UCSD-AML1 (cell line): Measurements from ENCODE around the gene KCNIP4.

Experiments used
- DNase-seq: peaks from one replicate; lab custom pipeline; 2025; ENCODE audit not compliant: unreplicated experiment; lab: John Stamatoyannopoulos, UW

The KCNIP4 gene

DNA sequence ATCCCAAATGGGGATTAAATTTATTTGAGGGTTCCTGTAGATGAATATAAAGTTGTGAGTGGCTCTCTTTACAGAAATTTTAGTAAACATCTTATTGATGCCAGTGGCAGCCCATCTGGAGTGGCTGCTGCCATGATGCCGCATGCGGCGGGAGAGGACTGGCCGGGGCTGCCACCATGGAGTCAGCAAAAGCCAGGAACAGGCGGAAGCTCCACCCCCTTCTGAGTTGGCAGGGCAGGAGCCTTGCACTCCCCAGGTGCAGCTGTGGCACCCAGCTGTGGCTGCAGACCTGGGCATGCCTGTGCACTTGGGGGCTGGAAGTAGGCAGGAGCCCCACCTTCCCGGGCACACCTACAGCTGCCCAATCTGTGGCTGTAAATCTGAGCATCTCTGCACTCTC lies 92.3 kb downstream of the KCNIP4 start:
- no peak for DNase-seq

DNA sequence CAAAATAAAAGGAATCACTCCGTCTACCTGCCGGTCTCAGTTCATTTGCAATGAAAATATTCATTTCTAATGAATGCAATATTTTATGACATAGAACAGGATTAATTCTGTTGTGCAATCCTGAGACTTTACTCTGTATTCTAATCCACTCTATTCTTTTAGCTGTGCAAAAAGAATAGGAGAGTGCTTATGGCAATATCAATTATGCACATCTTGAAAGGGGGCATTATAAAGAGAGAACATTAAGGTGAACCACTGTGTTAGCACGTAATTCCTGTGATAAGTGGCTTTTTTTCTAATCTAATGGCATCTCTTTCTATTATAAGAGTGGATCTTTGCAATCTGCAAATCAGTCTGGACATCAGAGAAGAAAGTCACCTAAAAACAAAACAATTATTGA lies 99.5 kb downstream of the KCNIP4 start:
- DNase-seq = no peak

DNA sequence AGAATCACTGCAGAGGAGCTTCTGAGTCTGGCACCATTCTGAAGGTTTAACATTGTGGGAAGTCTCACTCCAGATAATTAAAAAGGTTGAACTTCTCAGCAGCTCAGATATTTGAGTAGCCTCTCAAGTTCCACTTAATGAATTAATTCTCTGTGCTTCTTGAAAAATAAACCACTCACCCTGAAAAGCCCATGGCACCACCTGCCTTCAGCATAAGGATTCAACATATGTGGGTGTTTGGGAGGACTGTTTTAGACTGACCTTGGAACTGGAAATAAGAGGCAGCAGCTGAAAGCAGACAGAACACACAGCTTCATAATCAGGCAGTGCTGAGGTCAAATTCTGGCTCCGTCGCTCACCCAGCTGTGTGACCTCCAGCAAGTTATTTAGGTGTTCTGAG lies 100.6 kb downstream of the KCNIP4 start:
- DNase-seq = no peak

DNA sequence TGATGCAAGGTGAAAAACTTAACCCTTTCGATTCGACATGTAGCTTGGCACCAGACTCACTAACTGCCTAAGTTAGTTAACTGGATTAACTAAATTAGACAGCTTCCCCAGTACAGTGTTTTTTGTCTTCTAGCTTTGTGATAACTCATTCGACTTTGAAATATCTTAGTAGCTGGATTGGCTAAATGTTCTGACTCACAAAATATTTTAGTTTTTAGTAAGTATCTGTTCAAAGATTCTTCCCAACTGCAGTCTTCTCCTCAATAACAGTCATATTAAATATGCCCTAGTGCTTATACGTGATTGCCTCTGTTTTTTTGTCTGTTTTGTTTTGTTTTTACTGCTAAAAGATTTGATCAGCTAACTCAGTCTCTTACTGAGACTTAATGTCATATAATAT lies 102.9 kb downstream of the KCNIP4 start:
- DNase-seq = no peak

DNA sequence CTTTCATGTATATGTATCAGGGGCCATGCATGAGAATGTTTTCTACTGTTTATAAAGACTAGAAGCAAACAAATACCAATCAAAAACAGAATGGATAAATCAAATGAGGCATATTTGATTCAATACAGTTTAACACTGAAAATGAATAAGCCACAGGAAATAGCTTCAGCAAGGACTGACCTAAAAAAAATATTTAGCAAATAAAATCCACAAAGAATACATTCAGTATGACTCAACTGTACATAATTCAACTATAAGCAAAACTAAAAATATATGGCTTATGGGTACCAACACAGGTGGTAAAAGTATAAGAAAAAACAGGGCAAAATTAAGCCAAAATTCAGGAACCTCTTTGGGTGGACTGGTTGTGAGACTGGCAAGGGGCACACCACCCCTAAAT lies 112.9 kb downstream of the KCNIP4 start:
- no peak for DNase-seq

DNA sequence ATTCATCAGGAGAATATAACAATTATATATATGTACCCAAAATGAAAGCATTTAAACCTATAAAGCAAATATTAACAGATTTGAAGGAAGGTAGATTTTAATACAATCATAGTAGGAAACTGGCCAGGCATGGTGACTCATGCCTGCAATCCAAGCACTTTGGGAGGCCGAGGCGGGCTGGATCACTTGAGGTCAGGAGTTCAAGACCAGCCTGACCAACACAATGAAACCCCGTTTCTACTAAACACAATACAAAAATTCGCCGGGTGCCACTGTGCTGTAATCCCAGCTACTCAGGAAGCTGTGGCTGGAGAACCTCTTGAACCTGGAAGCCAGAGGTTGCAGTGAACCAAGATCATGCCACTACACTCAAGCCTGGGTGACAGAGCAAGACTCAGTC lies 118.3 kb downstream of the KCNIP4 start:
- no peak for DNase-seq

DNA sequence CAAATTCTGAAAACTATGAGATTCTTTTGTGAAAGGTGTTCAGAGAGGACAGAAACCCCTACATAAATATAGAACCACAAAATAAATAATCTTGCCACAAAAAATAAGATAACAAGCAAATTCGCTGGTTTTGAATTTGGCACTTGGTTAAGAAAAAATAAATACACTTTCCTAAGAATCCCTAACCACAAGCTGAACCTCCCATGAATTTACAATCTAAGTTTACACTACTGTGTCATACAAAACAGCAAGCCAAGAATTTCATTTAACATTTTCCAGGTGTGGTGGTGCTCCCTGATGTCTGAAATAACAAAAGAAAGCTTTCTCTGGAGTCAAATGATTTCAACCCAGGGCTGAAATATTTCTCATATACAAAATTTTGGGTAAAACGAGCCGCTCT lies 121.0 kb downstream of the KCNIP4 start:
- DNase-seq = no peak

DNA sequence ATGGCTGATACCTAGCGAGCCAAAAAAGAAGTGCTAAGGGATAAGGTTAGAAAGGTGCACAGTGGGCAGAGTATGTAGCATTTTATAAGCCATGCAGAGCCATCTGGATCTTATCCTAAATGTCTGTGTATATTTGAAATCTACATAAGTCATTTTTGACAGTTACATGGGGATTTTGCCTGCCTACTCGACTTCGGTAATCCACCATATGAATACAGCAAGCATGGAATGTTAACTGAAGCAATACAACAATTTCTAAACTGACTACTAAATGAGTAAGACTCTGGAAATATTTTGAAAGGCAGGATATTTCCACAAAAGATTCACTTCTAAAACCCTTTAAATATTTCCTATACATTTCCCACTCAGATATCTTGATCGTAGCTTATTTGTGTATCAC lies 122.5 kb downstream of the KCNIP4 start:
- DNase-seq = no peak

DNA sequence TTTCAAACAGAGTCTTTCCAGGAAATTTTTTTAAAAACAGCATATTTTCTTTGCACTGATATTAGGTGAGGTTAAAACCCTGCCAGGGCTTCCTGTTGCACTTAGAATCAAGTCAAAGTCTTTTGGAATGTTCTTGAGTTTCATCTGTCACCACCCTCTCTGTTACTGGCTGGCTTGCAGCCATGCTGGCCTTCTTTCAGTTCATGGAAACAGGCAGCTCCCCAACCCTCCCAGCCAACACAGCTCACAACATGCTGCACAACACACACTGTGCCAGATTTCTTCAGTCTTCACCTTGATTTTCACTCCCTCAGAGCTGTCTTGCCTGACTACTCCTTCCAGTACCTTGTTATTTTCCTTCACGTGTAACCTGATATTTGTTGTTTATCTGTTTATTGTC lies 129.5 kb downstream of the KCNIP4 start:
- DNase-seq = no peak

DNA sequence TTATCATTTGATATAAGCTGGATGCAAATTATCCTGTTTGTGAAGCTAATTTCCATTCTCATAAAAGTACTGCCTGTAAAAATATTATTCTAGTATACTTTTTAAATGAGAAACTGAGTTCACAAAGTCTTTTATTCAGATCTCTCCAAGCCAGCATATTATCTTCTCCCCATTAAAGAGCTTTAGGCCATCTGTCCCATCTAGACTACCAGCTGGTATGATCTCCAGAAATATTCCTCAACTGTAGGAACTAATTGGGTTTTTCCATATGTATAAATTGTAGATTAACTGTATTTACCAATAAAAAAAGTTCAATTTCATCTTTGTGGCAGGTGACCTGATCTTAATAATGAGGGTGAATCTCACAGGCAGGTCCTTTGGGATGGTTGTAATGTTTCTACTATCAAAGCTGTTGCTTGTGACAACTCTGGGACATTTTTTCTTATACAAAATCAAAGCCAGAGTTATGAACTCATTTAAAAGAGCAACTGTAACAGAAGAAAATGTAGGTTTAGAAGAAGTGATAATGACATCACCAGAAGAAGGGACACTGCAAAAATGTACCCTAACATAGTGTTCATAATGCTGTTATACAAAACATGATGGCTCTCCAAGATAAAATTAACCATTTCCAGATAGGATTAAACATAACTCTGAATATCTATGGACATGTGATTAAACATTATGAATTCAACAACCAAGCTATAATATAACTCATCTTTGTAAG lies 132.8 kb downstream of the KCNIP4 start:
- DNase-seq = no peak

DNA sequence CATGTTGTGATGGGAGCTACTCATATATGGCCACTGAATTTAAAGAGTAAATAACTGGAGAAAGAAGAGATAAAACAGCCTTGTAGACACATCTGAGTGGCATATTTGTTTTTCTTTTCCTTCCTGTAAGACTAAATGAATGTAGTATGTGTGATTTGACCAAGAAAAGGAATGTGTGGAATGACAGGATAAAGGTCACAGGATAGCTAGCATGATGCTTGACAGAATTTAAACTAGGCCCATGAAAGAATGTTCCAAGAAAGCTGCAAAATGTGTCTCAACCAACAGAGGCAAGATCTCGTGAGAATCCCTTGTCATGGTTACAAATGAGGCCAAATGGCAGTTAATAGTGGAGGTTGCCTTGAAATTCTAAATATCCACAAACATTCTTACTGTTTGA lies 137.0 kb downstream of the KCNIP4 start:
- DNase-seq = no peak

DNA sequence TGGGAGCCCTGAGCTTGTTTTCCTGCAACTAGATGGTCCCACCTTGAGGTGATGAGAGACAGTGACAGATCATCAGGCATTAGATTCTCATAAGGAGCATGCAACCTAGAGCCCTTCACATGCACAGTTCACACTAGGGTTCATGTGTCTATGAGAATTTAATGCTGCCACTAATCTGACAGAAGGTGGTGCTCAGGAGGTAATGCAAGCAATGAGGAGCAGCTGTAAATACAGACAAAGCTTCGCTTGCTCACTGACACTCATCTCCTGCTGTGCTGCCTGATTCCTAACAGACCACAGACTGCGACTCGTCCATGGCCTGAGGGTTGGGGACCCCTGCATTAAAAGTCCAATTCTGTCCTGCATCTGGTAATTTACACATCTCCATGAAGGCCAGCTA lies 141.6 kb downstream of the KCNIP4 start:
- DNase-seq = no peak

DNA sequence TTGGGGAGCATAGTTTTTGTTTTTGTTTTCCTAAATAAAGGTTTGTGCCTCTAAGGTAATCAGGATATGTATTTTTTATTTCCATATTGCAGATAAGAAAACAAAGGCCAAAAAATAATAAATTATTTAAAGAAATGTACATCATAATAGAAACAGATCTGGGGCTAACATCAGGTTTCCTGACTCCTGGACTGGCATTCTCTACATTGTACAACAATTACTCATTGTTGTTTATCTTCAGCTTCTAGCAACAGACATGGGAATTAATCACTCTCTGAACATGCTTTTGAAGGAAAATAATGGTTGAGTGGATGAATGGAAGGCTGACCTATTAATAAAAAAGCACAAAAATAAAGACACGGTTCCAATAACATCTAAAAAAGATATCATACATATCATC lies 146.2 kb downstream of the KCNIP4 start:
- no peak for DNase-seq

DNA sequence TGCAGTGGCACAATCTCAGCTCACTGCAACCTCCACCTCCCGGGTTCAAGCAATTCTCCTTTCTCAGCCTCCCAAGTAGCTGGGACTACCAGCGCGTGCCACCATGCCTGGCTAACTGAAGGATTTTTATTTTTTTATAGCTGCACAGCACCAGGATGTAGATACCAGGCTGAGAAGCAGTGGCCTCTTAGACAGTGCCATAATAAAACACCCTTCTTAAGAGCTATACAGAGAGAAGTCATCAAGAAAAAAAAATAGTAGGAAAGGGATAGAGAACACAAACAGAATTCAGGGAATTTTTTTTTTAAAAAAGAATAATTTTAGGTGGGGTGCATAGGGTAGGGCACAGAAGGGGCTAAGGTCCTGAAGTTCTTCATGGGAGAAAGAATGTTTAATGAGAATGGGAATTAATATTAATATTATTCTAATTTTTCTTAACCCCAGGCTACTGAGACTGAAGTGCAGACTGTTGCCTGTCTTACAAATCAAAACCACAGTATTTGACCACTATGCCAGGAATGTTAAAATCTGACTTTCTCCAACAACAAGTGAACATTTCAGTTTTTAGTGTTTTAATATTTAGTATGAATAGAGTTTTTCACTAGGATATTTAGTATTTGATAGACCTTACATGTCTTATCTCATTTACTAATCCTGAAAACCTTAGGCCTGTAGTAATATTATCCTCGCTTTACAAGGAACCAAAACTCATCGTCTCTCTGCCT lies 146.7 kb downstream of the KCNIP4 start:
- DNase-seq = no peak

DNA sequence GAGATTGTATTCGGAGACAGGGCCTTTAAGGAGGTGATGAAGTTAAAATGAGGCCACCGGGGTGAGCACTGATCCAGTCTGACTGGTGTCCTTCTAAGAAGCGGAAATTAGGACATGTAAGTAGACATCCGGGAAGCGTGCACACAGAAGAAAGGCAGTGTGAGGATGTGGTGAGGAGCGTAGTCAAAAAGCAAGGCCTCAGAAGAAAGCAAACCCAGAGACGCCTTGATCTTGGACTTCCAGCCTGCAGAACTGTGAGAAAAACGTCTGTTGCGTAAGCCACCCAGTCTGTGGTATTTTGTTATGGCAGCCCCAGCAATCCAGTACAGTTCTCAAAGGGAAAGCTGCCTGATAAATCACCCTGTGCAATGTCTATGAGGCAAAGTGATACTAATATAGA lies 153.5 kb downstream of the KCNIP4 start:
- no peak for DNase-seq

DNA sequence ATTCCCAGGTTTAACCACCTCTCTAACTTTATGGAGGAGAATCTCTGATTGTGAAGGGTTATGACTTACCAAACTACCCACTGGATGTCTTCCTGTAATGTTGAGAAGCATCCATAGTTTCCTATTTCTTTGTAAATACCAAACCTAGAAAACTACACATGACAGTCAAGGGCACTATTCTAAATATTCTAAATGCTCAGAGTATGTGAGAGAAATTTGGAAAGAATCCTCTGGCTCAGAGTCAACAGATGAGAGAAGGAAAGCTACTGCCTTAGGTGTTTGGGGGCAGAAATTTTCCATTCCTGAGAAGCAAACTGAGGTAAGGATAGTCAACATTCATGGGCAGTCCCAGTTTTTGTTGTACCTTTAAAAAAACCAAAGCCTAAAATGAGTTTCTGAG lies 155.8 kb downstream of the KCNIP4 start:
- no peak for DNase-seq

DNA sequence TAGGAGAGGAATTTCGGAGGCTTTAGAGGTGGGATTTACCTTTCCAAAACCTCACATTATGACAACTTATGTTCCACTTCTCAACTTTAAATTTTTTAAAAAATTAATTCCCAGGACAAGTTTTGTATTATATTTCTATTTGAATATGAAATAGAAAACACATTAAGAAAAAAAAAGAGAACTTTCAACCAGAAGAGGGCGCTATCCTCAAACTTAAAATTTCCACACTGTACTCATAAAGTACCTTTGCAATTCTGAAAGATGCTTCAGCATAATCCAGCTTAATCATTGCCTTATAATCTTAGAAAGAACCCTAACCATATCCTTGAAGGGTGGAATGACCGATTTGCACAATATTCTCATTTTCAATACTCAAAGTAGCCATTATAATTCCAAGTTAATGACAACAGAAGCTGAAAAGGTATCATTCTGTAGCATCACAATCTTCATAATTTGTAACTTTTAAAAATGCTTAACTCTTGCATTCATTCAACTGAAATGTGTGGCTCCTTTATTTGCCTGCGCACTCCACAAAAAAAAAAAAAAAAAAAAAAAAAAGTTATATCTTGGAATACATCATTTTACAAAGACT lies 158.0 kb downstream of the KCNIP4 start:
- no peak for DNase-seq

DNA sequence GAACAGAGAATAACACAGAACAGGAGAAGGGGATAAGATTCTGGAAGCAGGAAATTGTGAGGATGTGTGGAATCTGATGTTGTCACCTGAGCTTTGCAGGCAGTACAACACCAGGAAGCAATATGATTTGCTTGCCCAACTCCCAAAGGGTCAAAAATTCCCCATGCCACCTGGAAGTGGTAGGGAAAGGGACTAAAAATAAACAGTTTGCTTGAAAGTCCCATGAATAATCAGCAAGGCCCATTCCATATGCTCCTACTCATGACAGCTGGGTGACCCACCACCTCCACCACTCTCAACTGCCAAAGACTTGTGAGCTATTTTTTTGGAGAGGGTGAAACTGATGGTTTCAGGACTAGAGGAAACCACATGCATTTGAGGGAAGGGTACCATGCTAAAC lies 168.4 kb downstream of the KCNIP4 start:
- no peak for DNase-seq

DNA sequence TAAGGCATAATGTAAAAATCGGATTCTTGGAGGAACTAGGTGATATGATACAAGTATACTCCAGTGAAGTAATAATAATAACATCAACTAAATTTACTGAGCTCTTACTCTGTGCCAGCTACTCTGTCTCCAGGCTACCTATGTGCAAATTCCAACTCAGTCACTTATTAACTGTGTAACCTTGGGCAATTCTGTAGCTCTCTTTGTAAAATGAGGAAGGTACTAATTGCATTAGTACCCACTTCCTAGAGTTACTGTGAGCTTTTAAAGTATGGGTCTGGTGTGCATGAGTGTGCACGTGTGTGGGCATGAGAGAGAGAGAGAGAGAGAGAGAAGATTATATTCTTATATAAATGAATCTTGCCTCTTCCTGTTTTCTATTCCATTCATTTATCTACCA lies 169.9 kb downstream of the KCNIP4 start:
- no peak for DNase-seq

DNA sequence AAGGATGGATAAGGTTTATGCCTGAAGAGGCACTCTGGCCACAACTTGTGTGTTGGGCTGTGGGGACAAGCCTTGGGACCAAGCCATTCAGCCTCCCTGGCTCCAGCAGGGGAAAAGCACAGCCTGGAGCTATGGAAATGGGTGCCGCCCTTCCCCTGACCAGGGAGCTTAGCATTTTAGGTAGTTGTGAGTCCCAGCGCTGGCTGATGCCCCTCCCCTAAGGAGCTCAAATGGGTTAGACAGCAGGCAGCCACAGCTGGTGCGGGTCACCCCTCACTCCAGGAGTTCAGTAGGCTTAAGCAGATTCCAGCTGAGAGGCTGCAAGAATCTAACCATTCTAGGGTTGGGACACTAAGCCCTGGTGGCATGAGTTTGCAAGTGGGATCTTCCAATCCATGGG lies 172.9 kb downstream of the KCNIP4 start:
- DNase-seq = no peak

DNA sequence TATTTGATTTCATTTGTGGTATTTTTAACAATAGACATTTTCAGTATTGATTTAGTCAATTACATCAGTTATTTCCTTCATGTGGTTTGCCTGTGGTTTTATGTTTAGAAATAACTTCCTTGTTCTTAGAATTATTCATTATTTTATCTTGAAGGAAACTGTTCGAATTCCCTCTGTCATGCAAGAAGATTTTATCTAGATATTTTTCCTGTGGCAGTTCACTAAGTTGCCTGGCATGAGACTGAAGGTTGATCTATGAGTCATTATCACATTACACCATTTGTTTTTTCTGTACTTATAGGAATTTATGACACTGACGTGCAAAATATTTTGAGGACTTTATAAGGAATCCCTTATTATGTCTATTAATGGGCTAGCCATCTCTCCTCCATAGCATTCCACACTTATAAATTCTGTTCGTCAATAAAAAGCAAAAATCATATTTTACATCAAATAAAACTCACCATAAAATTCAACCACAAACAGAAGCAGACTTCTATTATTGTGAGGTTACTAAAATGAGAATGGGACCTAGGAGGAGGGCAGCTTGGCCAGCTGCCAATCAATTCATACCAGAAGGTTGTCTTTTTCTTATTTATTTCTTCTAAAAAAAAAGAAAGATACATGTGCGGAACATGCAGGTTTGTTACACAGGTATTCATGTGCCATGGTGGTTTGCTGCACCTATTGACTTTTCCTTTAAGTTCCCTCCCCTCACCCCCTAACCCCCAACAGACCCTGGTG lies 179.0 kb downstream of the KCNIP4 start:
- DNase-seq = no peak
